CD4-positive, CD25-positive, alpha-beta regulatory T cell (primary cell): Measurements from ENCODE around the gene RESF1. TPM values are rescaled to one million over a fixed set of nuclear protein-coding genes. Genes with fewer than 3 reads are reported as not detected.

Experiments
- ATAC-seq, 2 donors: fragments of 150-1000 bp; cut with Tn5 transposase; one replicate each; pipeline ENCODE4 v1.10.0; 2021; ENCODE audit warnings: low read depth in 2 of 2, moderate number of reproducible peaks in 2 of 2, moderate library complexity in 1 of 2
- DNase-seq, 3 donors: peaks; one replicate each; pipeline versions ENCODE4 v3.0.0 to v3.0.0-alpha.2; 2012 to 2022; ENCODE audit warnings: mixed read lengths in 1 of 3
- H3K27ac ChIP-seq: one replicate; pipeline ENCODE4 v1.7.0; 2013; ENCODE audit warnings: mild to moderate bottlenecking, low read length; ENCODE audit not compliant: insufficient read depth, poor library complexity, severe bottlenecking
- H3K27me3 ChIP-seq: one replicate; pipeline ENCODE4 v1.7.0; 2013; ENCODE audit warnings: low read length; ENCODE audit not compliant: control insufficient read depth, insufficient read depth
- H3K36me3 ChIP-seq: one replicate; pipeline ENCODE4 v1.7.0; 2013; ENCODE audit warnings: mild to moderate bottlenecking, low read length, moderate library complexity; ENCODE audit not compliant: control insufficient read depth, insufficient read depth
- H3K4me1 ChIP-seq: 2 replicates; pipeline ENCODE4 v1.7.0; 2013; ENCODE audit warnings: mild to moderate bottlenecking, low read length; ENCODE audit not compliant: insufficient read depth, control insufficient read depth, poor library complexity, severe bottlenecking
- H3K4me3 ChIP-seq: one replicate; pipeline ENCODE4 v1.7.0; 2013; ENCODE audit warnings: low read depth, mild to moderate bottlenecking, low read length, moderate library complexity
- H3K9me3 ChIP-seq, 2 experiments: 1 replicate in 1 of 2; 2 replicates in 1 of 2; pipeline ENCODE4 v1.7.0; 2013; ENCODE audit warnings: low read length in 2 of 2, mild to moderate bottlenecking in 1 of 2, moderate library complexity in 1 of 2; ENCODE audit not compliant: control insufficient read depth in 2 of 2
- H3K27ac Mint-ChIP-seq, 3 donors: one replicate each; pipeline ENCODE4 v1.8.0; 2020 to 2022; ENCODE audit warnings: mild to moderate bottlenecking in 3 of 3, mixed read lengths in 3 of 3, moderate library complexity in 2 of 3
- H3K27me3 Mint-ChIP-seq: one replicate; pipeline ENCODE4 v1.8.0; 2022; ENCODE audit warnings: mild to moderate bottlenecking, mixed read lengths
- H3K36me3 Mint-ChIP-seq: one replicate; pipeline ENCODE4 v1.8.0; 2020; ENCODE audit warnings: mixed read lengths
- H3K4me1 Mint-ChIP-seq, 4 donors: one replicate each; pipeline ENCODE4 v1.8.0; 2020 to 2022; ENCODE audit warnings: mixed read lengths in 4 of 4, mild to moderate bottlenecking in 1 of 4
- H3K4me3 Mint-ChIP-seq, 4 donors: one replicate each; pipeline ENCODE4 v1.8.0; 2020 to 2022; ENCODE audit warnings: mild to moderate bottlenecking in 4 of 4, mixed read lengths in 4 of 4, moderate library complexity in 3 of 4
- H3K9me3 Mint-ChIP-seq, 7 donors: one replicate each; pipeline ENCODE4 v1.8.0; 2020 to 2022; ENCODE audit warnings: mixed read lengths in 7 of 7, mild to moderate bottlenecking in 3 of 7, moderate library complexity in 2 of 7
- polyA plus RNA-seq, 4 donors: library from polyadenylated mRNA; unstranded; fragments of 300-500 nt; fragmentation: Illumina TruSeq; gene quantifications; one replicate each; pipeline ENCODE4 v1.2.3, GENCODE V29; 2021
- total RNA-seq: library from RNA; stranded (reverse); gene quantifications from one replicate; pipeline ENCODE4 v1.2.3, GENCODE V29; 2022

Gene RESF1
- total and polyA plus RNA-seq, 5 donors from 2014 or later: 151 to 282 (median 183) TPM

GRCh38 chr12:32000373-32001005, 41.3 kb downstream of the RESF1 start:
- H3K27me3 Mint-ChIP-seq: no peaks in the 10 kb centered on the region
- H3K36me3 ChIP-seq: peaks cover 54% of the 10 kb centered on the region
- H3K9me3 ChIP-seq: no peaks in the 10 kb centered on the region
- DNase-seq (no peak), ATAC-seq (no peak)
- no peaks in the 10 kb centered on the region for H3K27me3 ChIP-seq
- no peak overlapping the region for H3K27ac Mint-ChIP-seq
- peaks cover 30% of the 10 kb centered on the region for H3K36me3 Mint-ChIP-seq
- no peak overlapping the region for H3K4me3 Mint-ChIP-seq
- no peak overlapping the region for H3K27ac ChIP-seq
- peaks cover 4 to 11% (median 6%) of the 10 kb centered on the region in 4 donors for H3K4me1 Mint-ChIP-seq
- H3K4me1 ChIP-seq: no peaks in the 10 kb centered on the region
- no peak overlapping the region for H3K4me3 ChIP-seq
- peaks cover 0 to 2% (median 0%) of the 10 kb centered on the region in 7 donors for H3K9me3 Mint-ChIP-seq

- Mint-ChIP-seq H3K27me3 (no peaks in the 10 kb centered on the region), H3K9me3 (peaks cover 0 to 2% (median 0%) of the 10 kb centered on the region in 7 donors), H3K36me3 (peaks cover 29% of the 10 kb centered on the region), H3K27ac (peak overlapping the region in 2 of 3 donors; percentile 63 to 82), H3K4me3 (no peak overlapping the region), H3K4me1 (peaks cover 4 to 11% (median 6%) of the 10 kb centered on the region in 4 donors)
- H3K27ac ChIP-seq: no peak overlapping the region
- no peaks in the 10 kb centered on the region for H3K27me3 ChIP-seq
- H3K4me3 ChIP-seq: no peak overlapping the region
- H3K36me3 ChIP-seq: peaks cover 32% of the 10 kb centered on the region
- DNase-seq (no peak), ATAC-seq (peak in 1 of 2 donors; percentile 22)
- no peaks in the 10 kb centered on the region for H3K9me3 ChIP-seq
- H3K4me1 ChIP-seq: no peaks in the 10 kb centered on the region
These were observed 43.8 kb downstream of the RESF1 start for GRCh38 chr12:32002848-32003493.

DNA sequence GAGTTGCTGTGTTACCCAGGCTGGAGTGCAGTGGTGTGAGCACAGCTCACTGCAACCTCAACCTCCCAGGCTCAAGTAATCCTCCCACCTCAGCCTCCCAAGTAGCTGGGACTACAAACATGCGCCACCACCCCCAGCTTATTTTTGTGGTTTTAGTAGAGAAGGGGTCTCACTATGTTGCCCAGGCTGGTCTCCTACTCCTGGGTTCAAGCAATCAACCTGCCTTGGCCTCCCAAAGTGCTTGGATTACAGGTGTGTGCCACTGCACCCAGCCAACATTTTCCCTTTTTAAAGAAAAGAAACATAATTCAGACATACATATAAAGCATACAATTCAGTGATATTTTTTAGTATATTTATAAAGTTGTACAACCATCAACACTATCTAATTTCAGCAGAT, 44.4 kb downstream of the RESF1 start:
- Mint-ChIP-seq H3K9me3 (peaks cover 0 to 2% (median 0%) of the 10 kb centered on the region in 7 donors), H3K27me3 (no peaks in the 10 kb centered on the region), H3K4me3 (no peak overlapping the region), H3K36me3 (peaks cover 27% of the 10 kb centered on the region), H3K27ac (peak overlapping the region; percentile 38 to 82 (median 42)), H3K4me1 (peaks cover 4 to 11% (median 6%) of the 10 kb centered on the region in 4 donors)
- Histone ChIP-seq H3K9me3 (no peaks in the 10 kb centered on the region), H3K4me1 (no peaks in the 10 kb centered on the region), H3K4me3 (no peak overlapping the region), H3K27ac (no peak overlapping the region), H3K27me3 (no peaks in the 10 kb centered on the region), H3K36me3 (peaks cover 27% of the 10 kb centered on the region)
- ATAC-seq: no peak
- no peak for DNase-seq

- ATAC-seq: no peak
- Histone ChIP-seq H3K4me1 (no peaks in the 10 kb centered on the region), H3K27me3 (no peaks in the 10 kb centered on the region), H3K27ac (no peak overlapping the region), H3K4me3 (no peak overlapping the region), H3K9me3 (no peaks in the 10 kb centered on the region), H3K36me3 (peaks cover 11% of the 10 kb centered on the region)
- Mint-ChIP-seq H3K36me3 (peaks cover 18% of the 10 kb centered on the region), H3K4me3 (no peak overlapping the region), H3K4me1 (peaks cover 4 to 11% (median 6%) of the 10 kb centered on the region in 4 donors), H3K27ac (no peak overlapping the region), H3K27me3 (no peaks in the 10 kb centered on the region), H3K9me3 (peaks cover 0 to 2% (median 0%) of the 10 kb centered on the region in 7 donors)
- no peak for DNase-seq
These were observed 46.4 kb downstream of the RESF1 start for GRCh38 chr12:32005496-32006125.

Other genes starting within 250 kb of the RESF1 start
- gene AMN1, start 230.4 kb upstream of the RESF1 start, total RNA-seq: 11.6 TPM
- gene AMN1, start 230.4 kb upstream of the RESF1 start, polyA plus RNA-seq: 10 to 100 TPM; 11.2 to 15.3 (median 14.6) TPM
- 23.6 TPM for gene BICD1, start 147.4 kb downstream of the RESF1 start, total RNA-seq
- 1 to 10 TPM; 8.0 to 9.6 (median 8.8) TPM for gene BICD1, start 147.4 kb downstream of the RESF1 start, polyA plus RNA-seq